Stimulated activated CD4-positive, alpha-beta T cell treated with anti-CD3 and anti-CD28 coated beads, Interleukin-2, amount 100 ng/mL, for 24 hours (primary cell): ENCODE results near the gene HIP1.
A peak's percentile ranks its signal among the peaks of the same experiment; 100 is the strongest.
"Not testable (repeated sequence)": the region's sequence is repeated elsewhere in the genome, so short reads cannot be mapped to it uniquely, and the experiment has no call there.

Experiments
- DNase-seq, 2 donors: peaks; one replicate each; pipeline ENCODE4 v3.0.0-alpha.2; 2020

Gene HIP1

GRCh38 chr7:75567948-75568595, 170.7 kb downstream of the HIP1 start:
- no peak for DNase-seq

DNA sequence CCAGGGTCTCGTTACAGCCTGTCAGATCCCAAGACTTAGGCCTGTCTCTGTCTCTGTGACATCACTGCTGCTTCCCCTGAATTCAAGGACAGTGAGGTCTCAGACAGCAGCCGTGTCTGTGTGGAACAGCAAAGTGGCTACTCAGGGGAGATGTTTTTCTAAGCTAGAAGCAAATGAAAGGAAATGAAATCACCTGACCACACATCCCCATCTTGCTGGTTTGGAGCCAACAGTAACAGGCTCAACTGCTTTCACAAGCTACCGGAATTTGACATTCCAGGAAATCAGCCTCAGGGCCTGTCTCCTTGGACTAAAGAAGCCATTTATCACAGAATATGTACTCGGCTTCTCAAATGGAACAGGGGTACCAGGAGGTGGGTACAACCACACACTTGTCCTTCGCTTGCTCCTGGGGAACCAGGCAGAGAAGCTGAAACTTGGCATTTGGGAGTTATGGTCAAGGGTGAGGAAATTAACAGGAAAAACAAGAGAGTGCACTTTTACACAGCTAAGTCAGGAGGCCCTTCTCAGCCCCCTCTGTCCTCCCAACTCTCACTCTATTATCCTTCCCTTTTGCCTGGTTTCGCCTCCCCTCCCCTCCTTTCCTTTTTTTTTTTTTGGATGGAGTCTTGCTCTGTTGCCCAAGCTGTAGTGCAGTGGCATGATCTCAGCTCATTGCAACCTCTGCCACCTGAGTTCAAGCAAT, 173.5 kb downstream of the HIP1 start:
- no peak for DNase-seq

DNA sequence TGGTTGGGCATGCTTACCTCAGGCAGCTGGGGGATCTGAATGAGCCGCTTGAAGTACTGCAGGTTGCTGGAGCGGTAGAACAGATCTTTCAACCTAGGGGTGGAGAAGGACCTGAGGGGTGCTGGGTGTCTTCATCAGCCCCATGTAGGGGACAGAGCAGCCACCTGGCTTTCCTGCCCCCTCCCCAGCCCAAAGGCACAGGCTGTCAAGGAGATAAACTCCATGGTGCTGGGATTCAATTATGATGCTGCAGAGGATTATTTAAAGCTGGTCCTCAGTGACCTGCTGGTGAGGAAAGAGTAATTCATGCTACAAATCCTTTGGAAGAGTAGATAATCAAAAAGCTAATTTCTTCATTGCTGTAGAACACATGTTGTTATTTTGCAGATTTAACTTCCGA, 175.6 kb downstream of the HIP1 start:
- no peak for DNase-seq

- no peak for DNase-seq
These were observed 178.8 kb downstream of the HIP1 start for GRCh38 chr7:75559976-75560365.

- no peak for DNase-seq
These were observed 179.3 kb downstream of the HIP1 start for GRCh38 chr7:75559355-75559975.

- DNase-seq, result not testable (repeated sequence)
These were observed 181.9 kb downstream of the HIP1 start for GRCh38 chr7:75556835-75557234.

GRCh38 chr7:75555736-75556135, 183.0 kb downstream of the HIP1 start:
- no peak for DNase-seq

- DNase-seq, result no peak
These were observed 192.3 kb downstream of the HIP1 start for GRCh38 chr7:75546237-75547015.

DNA sequence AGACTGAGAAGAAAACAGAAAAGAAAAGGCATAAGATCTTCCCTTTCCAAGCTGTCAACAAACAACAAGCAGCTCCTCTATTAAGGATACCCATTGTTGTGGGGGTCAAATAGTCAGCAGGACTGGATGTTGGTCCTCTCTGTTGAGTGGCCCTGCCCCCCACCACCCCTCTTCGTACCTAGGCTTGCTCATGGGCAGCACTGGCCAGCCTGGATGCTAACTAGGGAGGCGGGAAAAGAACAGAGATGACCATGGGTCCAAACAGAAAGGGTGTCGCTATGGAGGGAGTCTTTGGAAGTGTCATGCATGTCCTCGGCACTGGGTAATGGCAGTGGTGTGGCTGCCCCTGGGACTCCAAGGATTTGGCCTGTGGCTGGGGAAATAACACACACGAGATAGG, 201.0 kb downstream of the HIP1 start:
- DNase-seq, result no peak

DNA sequence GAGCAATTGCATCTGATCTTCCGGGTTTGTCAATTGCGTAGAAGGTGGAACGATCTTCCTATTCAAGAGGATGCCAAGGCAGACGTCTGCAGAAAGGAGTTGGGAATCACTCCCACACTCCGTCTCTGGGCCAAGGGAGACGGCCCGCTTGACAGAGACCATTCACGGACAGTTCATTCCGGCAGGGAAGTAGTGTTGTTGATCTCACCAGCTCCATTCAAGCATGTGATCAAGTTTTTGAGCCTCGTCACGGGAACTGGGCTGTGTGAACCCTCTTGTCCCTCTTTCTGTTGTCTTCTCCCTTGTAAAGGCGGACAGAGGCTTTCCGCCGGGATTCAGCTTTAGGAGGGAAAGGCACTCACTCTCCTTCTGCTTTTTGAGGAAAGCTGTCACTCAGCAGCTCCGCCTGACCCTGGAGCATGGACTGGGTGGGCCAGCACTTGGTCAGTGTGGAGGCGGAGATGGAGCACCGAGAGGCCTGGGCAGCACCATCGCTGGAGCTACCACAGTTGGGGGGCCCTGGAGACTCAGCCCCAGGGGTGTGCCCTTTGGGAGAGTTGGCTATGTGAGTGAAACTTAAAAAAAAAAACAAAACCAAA, 201.7 kb downstream of the HIP1 start:
- DNase-seq, result no peak

DNA sequence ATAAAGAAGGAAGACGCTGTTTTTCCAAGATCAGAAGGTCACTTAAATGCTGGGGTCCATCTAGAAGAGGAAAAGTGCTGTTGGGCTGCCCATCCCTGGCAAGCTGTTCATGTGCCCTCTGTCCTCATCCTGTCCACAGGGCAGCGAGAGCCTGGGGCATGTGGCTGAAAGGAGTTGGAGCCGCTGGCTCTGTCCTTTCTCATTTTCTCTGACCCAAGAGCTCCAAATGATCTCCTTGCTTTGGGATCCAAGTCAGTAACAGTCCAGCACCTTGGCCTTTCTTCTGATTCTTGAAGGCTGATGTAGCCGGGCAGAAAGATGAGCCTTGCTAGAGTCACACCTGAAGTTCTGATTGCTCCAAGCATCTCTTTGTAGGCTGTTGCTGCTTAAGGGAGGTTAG, 202.2 kb downstream of the HIP1 start:
- no peak for DNase-seq

DNA sequence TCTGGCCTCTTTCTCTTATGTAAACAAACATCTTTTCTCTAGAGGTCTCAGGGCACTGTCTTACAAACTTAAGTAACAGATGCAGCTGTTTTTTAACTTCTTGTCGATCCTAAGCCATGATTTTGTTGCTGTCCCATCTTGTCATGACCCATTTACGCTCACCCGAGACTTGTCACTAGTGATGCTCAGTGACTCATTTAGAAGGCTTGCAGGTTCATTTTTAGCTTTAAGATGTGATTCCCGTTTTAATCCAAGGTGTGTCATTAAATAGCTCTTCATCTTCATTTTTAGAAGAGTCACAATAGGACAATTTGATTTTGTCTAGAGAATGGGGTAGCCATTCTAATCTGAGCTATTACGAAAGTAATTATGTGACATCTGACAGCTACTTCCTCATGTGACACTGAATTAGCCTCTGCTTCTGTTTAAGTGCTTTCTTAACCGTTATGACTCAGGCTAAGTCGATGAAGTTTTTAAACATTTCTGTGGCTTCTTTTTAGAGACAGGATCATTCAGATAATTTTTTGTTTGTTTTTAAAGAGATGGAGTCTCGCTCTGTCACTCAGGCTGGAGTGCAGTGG, 203.9 kb downstream of the HIP1 start:
- DNase-seq, result no peak

GRCh38 chr7:75533926-75534325, 204.8 kb downstream of the HIP1 start:
- DNase-seq, result no peak

DNA sequence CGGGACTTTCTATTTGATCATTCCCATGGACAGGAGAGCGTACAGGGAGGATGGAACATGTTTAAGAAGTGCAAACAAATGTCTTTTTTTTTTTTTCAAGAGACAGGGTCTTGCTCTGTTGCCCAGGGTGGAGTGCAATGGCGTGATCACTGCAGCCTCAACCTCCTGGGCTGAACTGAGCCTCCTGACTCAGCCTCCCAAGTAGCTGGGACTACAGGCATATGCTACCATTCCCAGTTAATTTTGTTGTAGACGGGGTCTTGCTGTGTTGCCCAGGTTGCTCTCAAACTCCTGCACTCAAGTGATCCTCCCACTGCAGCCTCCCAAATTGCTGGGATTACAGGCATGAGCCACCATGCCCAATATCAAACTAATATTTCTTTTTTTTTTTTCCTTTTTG, 206.1 kb downstream of the HIP1 start:
- no peak for DNase-seq

GRCh38 chr7:75531359-75531821, 207.4 kb downstream of the HIP1 start:
- DNase-seq, result no peak

DNA sequence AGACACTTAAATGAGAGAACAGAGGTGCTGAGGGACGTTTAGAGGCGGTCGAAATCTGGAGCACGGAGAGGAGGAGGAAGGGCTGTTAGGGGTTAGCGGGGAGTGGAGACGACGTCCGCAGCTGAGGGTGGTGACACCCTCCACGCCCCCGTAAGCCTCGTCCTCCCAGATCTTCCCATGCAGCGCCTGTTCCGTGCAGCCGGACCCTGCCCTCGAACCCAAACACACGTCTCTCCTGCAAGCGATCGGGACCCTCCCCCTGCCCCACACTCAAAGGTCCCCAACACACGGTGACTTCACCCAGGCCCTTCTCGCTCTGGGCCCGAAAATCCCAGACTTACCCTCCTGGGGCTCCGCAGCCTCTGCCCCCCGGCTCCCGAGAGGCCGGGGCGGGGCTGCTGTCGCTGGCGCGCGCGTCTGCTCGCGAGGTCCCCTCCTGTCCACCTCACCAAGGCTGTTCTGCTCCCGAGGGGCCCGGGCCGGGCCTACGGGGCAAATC, 211.5 kb downstream of the HIP1 start:
- DNase-seq, result peak in 1 of 2 donors; percentile 15

- not testable (repeated sequence) for DNase-seq
These were observed 217.0 kb downstream of the HIP1 start for GRCh38 chr7:75521727-75522126.

GRCh38 chr7:75518842-75519241, 219.9 kb downstream of the HIP1 start:
- not testable (repeated sequence) for DNase-seq

GRCh38 chr7:75509033-75509432, 229.7 kb downstream of the HIP1 start:
- DNase-seq, result not testable (repeated sequence)

DNA sequence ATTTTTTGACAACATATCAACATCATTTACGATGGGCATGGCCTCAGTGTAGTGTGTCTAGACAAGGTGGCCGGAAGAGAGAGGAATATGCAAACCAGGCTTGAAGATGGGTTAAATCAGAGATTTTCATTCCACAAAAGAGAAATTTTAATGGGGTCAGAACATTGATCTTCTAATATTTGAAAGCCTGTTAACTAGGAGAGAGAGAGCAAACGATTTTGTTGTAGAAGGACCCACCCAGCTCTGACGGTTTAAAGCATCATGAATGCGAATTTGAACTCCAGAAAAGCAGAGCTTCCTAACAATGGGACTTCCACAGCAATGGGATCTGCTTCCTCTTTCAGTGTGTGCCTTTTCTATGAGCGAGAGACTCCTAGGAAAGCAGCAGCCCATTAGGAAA, 246.7 kb downstream of the HIP1 start, which contains the start of gene SPDYE5:
Gene SPDYE5 (plus strand): TSS at position 301 of the 400 bp plus-strand sequence. CDS start 1,728 bp downstream, outside the sequence.
- DNase-seq, result not testable (repeated sequence)

- DNase-seq, result peak; percentile 89 to 90
These were observed 252.6 kb downstream of the HIP1 start, which contains the start of gene POM121C for GRCh38 chr7:75485979-75486643. Gene POM121C, minus strand, starts transcription at chr7:75486299. Its CDS starts 44,803 bp downstream, at chr7:75441496.
